GM21786 (cell line): ENCODE data around the gene BGLAP.
A peak's percentile ranks its signal among the peaks of the same experiment; 100 is the strongest.

Source experiments
- ATAC-seq: cut with Tn5 transposase; IDR thresholded peaks from one replicate; pipeline ENCODE4 v1.9.1; 2021; ENCODE audit not compliant: unreplicated experiment

BGLAP gene

GRCh38 chr1:156253634-156254033 lies 11.7 kb downstream of the BGLAP start:
- ATAC-seq: no peak

- ATAC-seq: no peak
Observed at GRCh38 chr1:156257711-156258110, 15.7 kb downstream of the BGLAP start.

GRCh38 chr1:156258859-156259258 lies 16.9 kb downstream of the BGLAP start:
- ATAC-seq: no peak

- ATAC-seq: no peak
Observed at GRCh38 chr1:156259805-156260204, 17.8 kb downstream of the BGLAP start.

GRCh38 chr1:156260896-156261295 lies 18.9 kb downstream of the BGLAP start:
- no peak for ATAC-seq

GRCh38 chr1:156262461-156263287 lies 20.7 kb downstream of the BGLAP start:
- ATAC-seq: no peak

GRCh38 chr1:156263288-156263655 lies 21.3 kb downstream of the BGLAP start:
- ATAC-seq: no peak

GRCh38 chr1:156266051-156266450 lies 24.1 kb downstream of the BGLAP start:
- no peak for ATAC-seq

- ATAC-seq: no peak
Observed at GRCh38 chr1:156268336-156268735, 26.4 kb downstream of the BGLAP start.

GRCh38 chr1:156270314-156270713 lies 28.3 kb downstream of the BGLAP start:
- no peak for ATAC-seq

GRCh38 chr1:156276532-156276931 lies 34.5 kb downstream of the BGLAP start:
- ATAC-seq: no peak

- ATAC-seq: no peak
Observed at GRCh38 chr1:156276966-156277381, 35.0 kb downstream of the BGLAP start.

- ATAC-seq: no peak
Observed at GRCh38 chr1:156279837-156280236, 37.9 kb downstream of the BGLAP start.

GRCh38 chr1:156281281-156281680 lies 39.3 kb downstream of the BGLAP start:
- peak; percentile 66 for ATAC-seq

- ATAC-seq: peak; percentile 1
Observed at GRCh38 chr1:156281693-156282478, 39.9 kb downstream of the BGLAP start.

GRCh38 chr1:156282479-156283222 lies 40.7 kb downstream of the BGLAP start, which contains the start of gene SMG5:
TSS of gene SMG5 (minus strand) at chr1:156282825. CDS start at chr1:156282680, 145 bp downstream.
- peak; percentile 74 for ATAC-seq

- ATAC-seq: no peak
Observed at GRCh38 chr1:156283521-156283920, 41.5 kb downstream of the BGLAP start.

- ATAC-seq: no peak
Observed at GRCh38 chr1:156284112-156284511, 42.1 kb downstream of the BGLAP start, which contains the start of gene TMEM79. TSS of gene TMEM79 (plus strand) at chr1:156284325. CDS start at chr1:156285227, 902 bp downstream.

GRCh38 chr1:156284757-156285156 lies 42.8 kb downstream of the BGLAP start:
- ATAC-seq: no peak

GRCh38 chr1:156285437-156285836 lies 43.5 kb downstream of the BGLAP start:
- ATAC-seq: no peak

- ATAC-seq: no peak
Observed at GRCh38 chr1:156286061-156286460, 44.1 kb downstream of the BGLAP start.
